Activated CD4-positive, alpha-beta T cell treated with anti-CD3 and anti-CD28 coated beads, Interleukin-2, Interleukin-4, amounts not matched to agents 100 ng/mL and 50 ng/mL, durations not matched to agents 16 hours and 8 hours (primary cell): Measurements from ENCODE around the gene C2orf68.
"Not testable (repeated sequence)": the region's sequence is repeated elsewhere in the genome, so short reads cannot be mapped to it uniquely, and the experiment has no call there.

Source experiments
- DNase-seq: peaks from one replicate; pipeline ENCODE4 v3.0.0-alpha.2; 2020; ENCODE audit warnings: low spot score

C2orf68 gene

GRCh38 chr2:85579266-85579935 lies 32.5 kb downstream of the C2orf68 start:
- DNase-seq, result no peak

GRCh38 chr2:85578243-85579180 lies 33.4 kb downstream of the C2orf68 start:
- DNase-seq, result no peak

GRCh38 chr2:85577386-85578242 lies 34.3 kb downstream of the C2orf68 start, which contains the start of gene VAMP8:
Gene VAMP8, plus strand, starts transcription at chr2:85577586. Its CDS starts 61 bp downstream, at chr2:85577647.
- DNase-seq, result peak; percentile 60

- no peak for DNase-seq
Observed at GRCh38 chr2:85577063-85577385, 34.8 kb downstream of the C2orf68 start.

- no peak for DNase-seq
Observed at GRCh38 chr2:85575739-85576138, 36.1 kb downstream of the C2orf68 start.

GRCh38 chr2:85566265-85566664 lies 45.6 kb downstream of the C2orf68 start:
- DNase-seq, result no peak

GRCh38 chr2:85564144-85564563 lies 47.7 kb downstream of the C2orf68 start:
- no peak for DNase-seq

GRCh38 chr2:85561280-85562212 lies 50.3 kb downstream of the C2orf68 start, which contains the start of gene GGCX:
Gene GGCX, minus strand, starts transcription at chr2:85561493. Its CDS starts 65 bp downstream, at chr2:85561428.
- peak; percentile 97 for DNase-seq

- no peak for DNase-seq
Observed at GRCh38 chr2:85560812-85561279, 51.0 kb downstream of the C2orf68 start.

- not testable (repeated sequence) for DNase-seq
Observed at GRCh38 chr2:85560403-85560726, 51.5 kb downstream of the C2orf68 start.

GRCh38 chr2:85558160-85558559 lies 53.7 kb downstream of the C2orf68 start:
- DNase-seq, result no peak

GRCh38 chr2:85557130-85557529 lies 54.7 kb downstream of the C2orf68 start:
- DNase-seq, result no peak
